OCI-LY7 (cell line): Measurements from ENCODE around the gene LBX2. TPM values are rescaled to one million over a fixed set of nuclear protein-coding genes. Genes with fewer than 3 reads are reported as not detected.

ENCODE experiments used
- BruUV-seq: library from RNA; stranded (reverse); fragments of 400-500 nt; replicated peaks from 2 replicates; lab custom pipeline; 2021; lab: Mats Ljungman, UMichigan
- CTCF ChIA-PET: fragments of 300-600 bp; sonication (Branson Sonifier 250); formaldehyde crosslinking; loops from one replicate; lab custom pipeline; 2022; ENCODE audit warnings: antibody characterized with exemption; ENCODE audit not compliant: unreplicated experiment; lab: Charles Lee
- POLR2A ChIA-PET: fragments of 300-600 bp; sonication (Branson Sonifier 250); formaldehyde crosslinking; loops from one replicate; lab custom pipeline; 2022; ENCODE audit warnings: antibody characterized with exemption; lab: Charles Lee
- DNase-seq: peaks from one replicate; pipeline ENCODE4 v3.0.0-alpha.2; 2015; ENCODE audit warnings: low spot score
- H2AFZ ChIP-seq: fragments of 200-600 bp; sonication (generic), shearing (Covaris generic); 2 replicates; pipeline ENCODE4 v1.6.1; 2014; ENCODE audit warnings: mild to moderate bottlenecking, antibody characterized with exemption, low read length, moderate library complexity
- H3K27ac ChIP-seq: fragments of 200-600 bp; sonication (generic); 2 replicates; pipeline ENCODE4 v1.5.1; 2014; ENCODE audit warnings: mixed run types, low read depth, mild to moderate bottlenecking, moderate library complexity, low read length, inconsistent platforms; ENCODE audit not compliant: poor library complexity, severe bottlenecking
- H3K36me3 ChIP-seq: fragments of 200-600 bp; sonication (generic); 2 replicates; pipeline ENCODE4 v1.6.1; 2014; ENCODE audit warnings: mild to moderate bottlenecking, antibody characterized with exemption, low read length, moderate library complexity, mixed read lengths; ENCODE audit not compliant: insufficient read depth
- H3K4me1 ChIP-seq: fragments of 200-600 bp; sonication (generic); 2 replicates; pipeline ENCODE4 v1.5.1; 2014; ENCODE audit warnings: mild to moderate bottlenecking, low read length; ENCODE audit not compliant: insufficient read depth, poor library complexity, severe bottlenecking
- H3K4me2 ChIP-seq: fragments of 200-600 bp; sonication (generic); 2 replicates; pipeline ENCODE4 v1.6.1; 2014; ENCODE audit warnings: mild to moderate bottlenecking, low read length
- H3K4me3 ChIP-seq: fragments of 200-600 bp; sonication (generic); 2 replicates; pipeline ENCODE4 v1.5.1; 2014; ENCODE audit warnings: mild to moderate bottlenecking, low read depth, low read length; ENCODE audit not compliant: poor library complexity, severe bottlenecking
- H3K79me2 ChIP-seq: fragments of 200-600 bp; sonication (generic); 2 replicates; pipeline ENCODE4 v1.6.1; 2016; ENCODE audit warnings: low read depth, mild to moderate bottlenecking, low read length, moderate library complexity, mixed read lengths; ENCODE audit not compliant: insufficient read depth
- H3K9me2 ChIP-seq: fragments of 200-600 bp; sonication (generic); 2 replicates; pipeline ENCODE4 v1.6.1; 2016; ENCODE audit warnings: mild to moderate bottlenecking, low read length, mixed read lengths; ENCODE audit not compliant: insufficient read depth
- H3K9me3 ChIP-seq: fragments of 200-600 bp; sonication (generic); 2 replicates; pipeline ENCODE4 v1.6.1; 2014; ENCODE audit warnings: mild to moderate bottlenecking, mixed run types, low read length, mixed read lengths
- H4K20me1 ChIP-seq: fragments of 200-600 bp; sonication (generic); 2 replicates; pipeline ENCODE4 v1.6.1; 2014; ENCODE audit warnings: mild to moderate bottlenecking, antibody characterized with exemption, low read length, moderate library complexity, mixed read lengths; ENCODE audit not compliant: insufficient read depth
- CTCF ChIP-seq: fragments of 200-600 bp; sonication (generic); conservative IDR thresholded peaks from 2 replicates; pipeline ENCODE4 v1.5.1; 2014; ENCODE audit warnings: mild to moderate bottlenecking, antibody characterized with exemption, low read length, moderate library complexity, mixed read lengths
- EZH2phosphoT487 ChIP-seq: fragments of 200-600 bp; sonication (generic); IDR thresholded peaks from 2 replicates; pipeline ENCODE4 v1.6.1; 2018; ENCODE audit warnings: low read depth, borderline replicate concordance, mild to moderate bottlenecking, mixed run types, antibody characterized with exemption, low read length, moderate library complexity, mixed read lengths
- intact Hi-C: fragments of 100-400 bp; cut with micrococcal nuclease; formaldehyde crosslinking; loops from one replicate; pipeline ENCODE4 v1.10.0; 2022; ENCODE audit not compliant: unreplicated experiment
- total RNA-seq, 2 experiments: library from RNA; depleted of rRNA in 1 of 2; stranded (reverse); fragments of >200 nt in 1 of 2; shearing (Covaris generic) in 1 of 2; gene quantifications; 2 replicates each; pipeline ENCODE4 v1.2.3, GENCODE V29; 2014 to 2022

Gene LBX2
- total RNA-seq, 2 experiments from 2014 or later, result not detected

- Histone ChIP-seq H3K4me2 (no peak overlapping the region), H3K9me2 (no peaks in the 10 kb centered on the region), H4K20me1 (no peaks in the 10 kb centered on the region), H3K27ac (no peak overlapping the region), H3K79me2 (no peaks in the 10 kb centered on the region), H3K9me3 (no peaks in the 10 kb centered on the region), H3K4me3 (no peak overlapping the region), H2AFZ (no peak overlapping the region), H3K36me3 (no peaks in the 10 kb centered on the region), H3K4me1 (no peaks in the 10 kb centered on the region)
- ChIA-PET POLR2A (interaction anchor here (0.9 kb wide), 1 partner anchor 13 kb away, joined by 3 read pairs; no protein-coding TSS in a partner anchor), CTCF (interaction anchor here (1.0 kb wide), 1 partner anchor 31 kb away, joined by 3 read pairs; no protein-coding TSS in a partner anchor)
- no TSS peak for BruUV-seq
- intact Hi-C loops, result loop anchor here (5.0 kb wide), 1 partner anchor 43 kb away; no protein-coding TSS in a partner anchor
- no peak for TF ChIP-seq EZH2phosphoT487
- peak; percentile 73 for TF ChIP-seq CTCF
- DNase-seq, result peak; percentile 31
Measured at GRCh38 chr2:74544634-74545033, 45.2 kb upstream of the LBX2 start.

- Histone ChIP-seq H3K4me2 (no peak overlapping the region), H3K36me3 (no peaks in the 10 kb centered on the region), H3K27ac (no peak overlapping the region), H3K9me3 (no peaks in the 10 kb centered on the region), H3K4me1 (no peaks in the 10 kb centered on the region), H2AFZ (no peak overlapping the region), H4K20me1 (no peaks in the 10 kb centered on the region), H3K79me2 (no peaks in the 10 kb centered on the region), H3K4me3 (no peak overlapping the region), H3K9me2 (no peaks in the 10 kb centered on the region)
- no peak for DNase-seq
- no peak for TF ChIP-seq CTCF
- TF ChIP-seq EZH2phosphoT487, result no peak
- ChIA-PET CTCF (no interaction called here), POLR2A (interaction anchor here (0.5 to 1.0 kb wide), 3 partner anchors 78 to 288 kb away, joined by 3 read pairs; partner anchors contain the start of gene MOGS)
- BruUV-seq, result no TSS peak
- intact Hi-C loops, result no loop called here
Measured at GRCh38 chr2:74542978-74543377, 43.6 kb upstream of the LBX2 start.

GRCh38 chr2:74540291-74540690 lies 40.9 kb upstream of the LBX2 start:
- no peaks in the 10 kb centered on the region for H4K20me1 ChIP-seq
- no TSS peak for BruUV-seq
- no peak overlapping the region for H3K27ac ChIP-seq
- POLR2A ChIA-PET, result no interaction called here
- intact Hi-C loops, result no loop called here
- no peak overlapping the region for H2AFZ ChIP-seq
- TF ChIP-seq CTCF (no peak), EZH2phosphoT487 (no peak)
- no peak overlapping the region for H3K4me2 ChIP-seq
- no peaks in the 10 kb centered on the region for H3K9me2 ChIP-seq
- no peaks in the 10 kb centered on the region for H3K4me1 ChIP-seq
- CTCF ChIA-PET, result no interaction called here
- H3K36me3 ChIP-seq, result no peaks in the 10 kb centered on the region
- no peaks in the 10 kb centered on the region for H3K9me3 ChIP-seq
- DNase-seq, result no peak
- H3K79me2 ChIP-seq, result no peaks in the 10 kb centered on the region
- no peak overlapping the region for H3K4me3 ChIP-seq
